ENCODE data around the gene CTH.

DNA sequence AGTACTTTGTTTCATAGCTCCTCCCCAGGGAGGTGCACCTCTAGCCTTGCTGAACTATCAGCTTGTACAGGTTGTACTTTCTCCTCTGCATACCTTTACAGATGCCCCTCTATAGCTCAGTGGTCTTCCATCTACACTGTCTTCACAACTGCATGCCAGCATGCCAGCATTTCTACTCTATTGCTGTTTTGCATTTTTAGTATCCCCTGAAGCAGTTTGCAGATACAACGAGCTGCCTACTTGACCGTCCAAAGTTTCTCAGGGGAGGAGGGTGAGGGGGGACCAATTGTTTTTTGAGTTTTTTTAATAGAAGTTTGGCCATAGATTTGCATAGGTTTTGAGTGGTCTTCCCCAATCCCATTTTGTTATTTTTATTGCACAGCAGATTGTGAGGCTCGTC is 27.6 kb upstream of the CTH start:
- TF ChIP-seq, protein P1, sequence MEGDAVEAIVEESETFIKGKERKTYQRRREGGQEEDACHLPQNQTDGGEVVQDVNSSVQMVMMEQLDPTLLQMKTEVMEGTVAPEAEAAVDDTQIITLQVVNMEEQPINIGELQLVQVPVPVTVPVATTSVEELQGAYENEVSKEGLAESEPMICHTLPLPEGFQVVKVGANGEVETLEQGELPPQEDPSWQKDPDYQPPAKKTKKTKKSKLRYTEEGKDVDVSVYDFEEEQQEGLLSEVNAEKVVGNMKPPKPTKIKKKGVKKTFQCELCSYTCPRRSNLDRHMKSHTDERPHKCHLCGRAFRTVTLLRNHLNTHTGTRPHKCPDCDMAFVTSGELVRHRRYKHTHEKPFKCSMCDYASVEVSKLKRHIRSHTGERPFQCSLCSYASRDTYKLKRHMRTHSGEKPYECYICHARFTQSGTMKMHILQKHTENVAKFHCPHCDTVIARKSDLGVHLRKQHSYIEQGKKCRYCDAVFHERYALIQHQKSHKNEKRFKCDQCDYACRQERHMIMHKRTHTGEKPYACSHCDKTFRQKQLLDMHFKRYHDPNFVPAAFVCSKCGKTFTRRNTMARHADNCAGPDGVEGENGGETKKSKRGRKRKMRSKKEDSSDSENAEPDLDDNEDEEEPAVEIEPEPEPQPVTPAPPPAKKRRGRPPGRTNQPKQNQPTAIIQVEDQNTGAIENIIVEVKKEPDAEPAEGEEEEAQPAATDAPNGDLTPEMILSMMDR (IDR thresholded peaks at IDR 0.05 in 2 of 3, conservative IDR thresholded peaks at IDR 0.05 in 1 of 3; ENCODE audit: borderline replicate concordance in 1 of 3, insufficient read depth in 1 of 3, low read depth in 2 of 3, low read length in 2 of 3), result no peak
- TF ChIP-seq, protein P2, sequence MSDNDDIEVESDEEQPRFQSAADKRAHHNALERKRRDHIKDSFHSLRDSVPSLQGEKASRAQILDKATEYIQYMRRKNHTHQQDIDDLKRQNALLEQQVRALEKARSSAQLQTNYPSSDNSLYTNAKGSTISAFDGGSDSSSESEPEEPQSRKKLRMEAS (IDR thresholded peaks at IDR 0.05), result no peak
- TF ChIP-seq RAD21 (IDR thresholded peaks at IDR 0.05; ENCODE audit: low read depth) (no peak), SIN3A (IDR thresholded peaks at IDR 0.05; ENCODE audit: low read depth) (no peak), POLR2AphosphoS5 (IDR thresholded peaks at IDR 0.05; ENCODE audit: low read depth, low read length) (no peak), TCF7L2 (IDR thresholded peaks at IDR 0.05; ENCODE audit: borderline replicate concordance, extremely low read depth, insufficient read depth, insufficient read length) (no peak), EZH2phosphoT487 (IDR thresholded peaks at IDR 0.05; ENCODE audit: borderline replicate concordance) (no peak), SRF (IDR thresholded peaks at IDR 0.05; ENCODE audit: low read depth) (no peak)
